K562 (cell line): ENCODE results near the gene ASIP. TPM values are rescaled to one million over a fixed set of nuclear protein-coding genes. Genes with fewer than 3 reads are reported as not detected.

Experiments used
- ARID2 ChIP-seq: fragments of 450-650 bp; IDR thresholded peaks from 2 replicates; pipeline ENCODE4 v1.6.1; 2017; ENCODE audit warnings: antibody characterized with exemption, mild to moderate bottlenecking
- EP400 ChIP-seq: fragments of 450-650 bp; IDR thresholded peaks from 2 replicates; pipeline ENCODE4 v1.6.1; 2017; ENCODE audit warnings: antibody characterized with exemption, mild to moderate bottlenecking, moderate library complexity
- MTA1 ChIP-seq: fragments of 450-650 bp; IDR thresholded peaks from 2 replicates; pipeline ENCODE4 v1.6.1; 2017; ENCODE audit warnings: borderline replicate concordance
- MXD1 ChIP-seq: fragments of 250-450 bp; sonication (Bioruptor Pico); IDR thresholded peaks from 2 replicates; pipeline ENCODE4 v1.8.0; 2021; ENCODE audit warnings: borderline replicate concordance, mild to moderate bottlenecking, moderate library complexity; ENCODE audit not compliant: poor library complexity, severe bottlenecking
- NCOA2 ChIP-seq, 2 experiments: fragments of 450-650 bp; IDR thresholded peaks; 2 replicates each; pipeline ENCODE4 v1.6.1; 2018; ENCODE audit warnings: mild to moderate bottlenecking in 2 of 2, moderate library complexity in 1 of 2; ENCODE audit not compliant: partially characterized antibody in 2 of 2
- PCBP1 ChIP-seq: fragments of 200-400 bp; formaldehyde crosslinking; IDR thresholded peaks from 2 replicates; pipeline ENCODE4 v1.6.1; 2018; ENCODE audit warnings: mild to moderate bottlenecking, low read depth, low read length; ENCODE audit not compliant: poor library complexity, severe bottlenecking
- POLR2H ChIP-seq: IDR thresholded peaks from 2 replicates; pipeline ENCODE4 v1.6.1; 2016; ENCODE audit warnings: missing genetic modification characterization, low read depth, mild to moderate bottlenecking, control low read depth, missing compliant biosample characterization, moderate library complexity
- PYGO2 ChIP-seq: fragments of 450-650 bp; IDR thresholded peaks from 2 replicates; pipeline ENCODE4 v1.6.1; 2016; ENCODE audit warnings: mild to moderate bottlenecking, missing genetic modification characterization, moderate library complexity, missing compliant biosample characterization
- SIN3B ChIP-seq: fragments of 450-650 bp; IDR thresholded peaks from 2 replicates; pipeline ENCODE4 v1.6.1; 2017; ENCODE audit warnings: low read depth, mild to moderate bottlenecking, moderate library complexity
- SNRNP70 ChIP-seq: fragments of 200-400 bp; formaldehyde crosslinking; optimal IDR thresholded peaks from 2 replicates; pipeline ENCODE3; 2017; ENCODE audit warnings: low read depth, low read length
- TFAP4 ChIP-seq: sonication (generic); formaldehyde crosslinking; IDR thresholded peaks from 2 replicates; pipeline ENCODE4 v1.8.0; 2022; ENCODE audit warnings: missing genetic modification reagents, mild to moderate bottlenecking, moderate library complexity, borderline replicate concordance
- ZNF165 ChIP-seq: fragments of 250-450 bp; sonication (Bioruptor Pico); IDR thresholded peaks from 2 replicates; pipeline ENCODE4 v1.4.0; 2020; ENCODE audit warnings: borderline replicate concordance
- ZNF175 ChIP-seq: fragments of 200-800 bp; sonication (Bioruptor generic); IDR thresholded peaks from 2 replicates; pipeline ENCODE4 v1.6.1; 2016; ENCODE audit warnings: low read depth, mild to moderate bottlenecking, missing genetic modification characterization, missing compliant biosample characterization
- ZNF408 ChIP-seq: fragments of 250-450 bp; sonication (Bioruptor Pico); IDR thresholded peaks from 2 replicates; pipeline ENCODE4 v1.4.0; 2020; ENCODE audit warnings: low read depth, mild to moderate bottlenecking, moderate library complexity
- ZNF79 ChIP-seq: fragments of 250-450 bp; sonication (Bioruptor Pico); IDR thresholded peaks from 2 replicates; pipeline ENCODE4 v1.4.0; 2020; ENCODE audit warnings: low read depth, mild to moderate bottlenecking, moderate library complexity
- ZSCAN32 ChIP-seq: fragments of 450-650 bp; formaldehyde crosslinking; IDR thresholded peaks from 2 replicates; pipeline ENCODE4 v1.4.0; 2020; ENCODE audit warnings: mild to moderate bottlenecking, moderate library complexity
- ZZZ3 ChIP-seq: fragments of 450-650 bp; IDR thresholded peaks from 2 replicates; pipeline ENCODE4 v1.6.1; 2016; ENCODE audit warnings: antibody characterized with exemption, mild to moderate bottlenecking, moderate library complexity
- polyA plus RNA-seq, 8 experiments: library from polyadenylated mRNA; depleted of rRNA in 4 of 8; stranded (reverse) in 5 of 8; unstranded in 3 of 8; fragments of >200 nt; fragmentation: Nextera tagmentation in 2 of 8; fragmentation: Illumina TruSeq in 1 of 8; extraction: Ambion mirVana in 2 of 8; extraction: Trizol in 1 of 8; gene quantifications; 2 replicates each; pipeline versions ENCODE4 v1.2.1 to v1.2.3, GENCODE V29; 2011 to 2014; ENCODE audit warnings: inconsistent platforms in 1 of 8, missing spikeins in 1 of 8
- total RNA-seq, 7 experiments: library from RNA; depleted of rRNA in 6 of 7; stranded (reverse); fragments of >200 nt in 6 of 7; fragmentation: Illumina TruSeq in 2 of 7; extraction: Trizol in 2 of 7; gene quantifications; 2 replicates each; pipeline versions ENCODE4 v1.2.1 to v1.2.3, GENCODE V29; 2011 to 2021; ENCODE audit warnings: low replicate concordance in 1 of 7
- TF ChIP-seq, protein P1 (sequence below): fragments of 450-650 bp; formaldehyde crosslinking; IDR thresholded peaks from 2 replicates; pipeline ENCODE4 v1.4.0; 2020; ENCODE audit warnings: mild to moderate bottlenecking, mixed read lengths
- TF ChIP-seq, protein P2 (sequence below): fragments of 250-450 bp; sonication (Bioruptor Pico); IDR thresholded peaks from 2 replicates; pipeline ENCODE4 v1.4.0; 2020; ENCODE audit warnings: mild to moderate bottlenecking, moderate library complexity
- TF ChIP-seq, protein P3 (sequence below): sonication (generic); formaldehyde crosslinking; IDR thresholded peaks from 2 replicates; pipeline ENCODE4 v1.8.0; 2022; ENCODE audit warnings: mild to moderate bottlenecking, missing genetic modification reagents

The ASIP gene
- total and polyA plus RNA-seq, 9 of the 15 experiments (the other 6 are each of a cell fraction or from before 2014, with no cell fraction given): not detected

GRCh38 chr20:34215711-34216381 is 25.4 kb upstream of the ASIP start (continued):
- no peak for TF ChIP-seq ZNF79 (CRISPR knock-in tag)
- no peak for TF ChIP-seq SIN3B
- TF ChIP-seq, protein P1, sequence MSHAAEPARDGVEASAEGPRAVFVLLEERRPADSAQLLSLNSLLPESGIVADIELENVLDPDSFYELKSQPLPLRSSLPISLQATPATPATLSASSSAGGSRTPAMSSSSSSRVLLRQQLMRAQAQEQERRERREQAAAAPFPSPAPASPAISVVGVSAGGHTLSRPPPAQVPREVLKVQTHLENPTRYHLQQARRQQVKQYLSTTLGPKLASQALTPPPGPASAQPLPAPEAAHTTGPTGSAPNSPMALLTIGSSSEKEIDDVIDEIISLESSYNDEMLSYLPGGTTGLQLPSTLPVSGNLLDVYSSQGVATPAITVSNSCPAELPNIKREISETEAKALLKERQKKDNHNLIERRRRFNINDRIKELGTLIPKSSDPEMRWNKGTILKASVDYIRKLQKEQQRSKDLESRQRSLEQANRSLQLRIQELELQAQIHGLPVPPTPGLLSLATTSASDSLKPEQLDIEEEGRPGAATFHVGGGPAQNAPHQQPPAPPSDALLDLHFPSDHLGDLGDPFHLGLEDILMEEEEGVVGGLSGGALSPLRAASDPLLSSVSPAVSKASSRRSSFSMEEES (CRISPR knock-in tag): no peak
- TF ChIP-seq, protein P2, sequence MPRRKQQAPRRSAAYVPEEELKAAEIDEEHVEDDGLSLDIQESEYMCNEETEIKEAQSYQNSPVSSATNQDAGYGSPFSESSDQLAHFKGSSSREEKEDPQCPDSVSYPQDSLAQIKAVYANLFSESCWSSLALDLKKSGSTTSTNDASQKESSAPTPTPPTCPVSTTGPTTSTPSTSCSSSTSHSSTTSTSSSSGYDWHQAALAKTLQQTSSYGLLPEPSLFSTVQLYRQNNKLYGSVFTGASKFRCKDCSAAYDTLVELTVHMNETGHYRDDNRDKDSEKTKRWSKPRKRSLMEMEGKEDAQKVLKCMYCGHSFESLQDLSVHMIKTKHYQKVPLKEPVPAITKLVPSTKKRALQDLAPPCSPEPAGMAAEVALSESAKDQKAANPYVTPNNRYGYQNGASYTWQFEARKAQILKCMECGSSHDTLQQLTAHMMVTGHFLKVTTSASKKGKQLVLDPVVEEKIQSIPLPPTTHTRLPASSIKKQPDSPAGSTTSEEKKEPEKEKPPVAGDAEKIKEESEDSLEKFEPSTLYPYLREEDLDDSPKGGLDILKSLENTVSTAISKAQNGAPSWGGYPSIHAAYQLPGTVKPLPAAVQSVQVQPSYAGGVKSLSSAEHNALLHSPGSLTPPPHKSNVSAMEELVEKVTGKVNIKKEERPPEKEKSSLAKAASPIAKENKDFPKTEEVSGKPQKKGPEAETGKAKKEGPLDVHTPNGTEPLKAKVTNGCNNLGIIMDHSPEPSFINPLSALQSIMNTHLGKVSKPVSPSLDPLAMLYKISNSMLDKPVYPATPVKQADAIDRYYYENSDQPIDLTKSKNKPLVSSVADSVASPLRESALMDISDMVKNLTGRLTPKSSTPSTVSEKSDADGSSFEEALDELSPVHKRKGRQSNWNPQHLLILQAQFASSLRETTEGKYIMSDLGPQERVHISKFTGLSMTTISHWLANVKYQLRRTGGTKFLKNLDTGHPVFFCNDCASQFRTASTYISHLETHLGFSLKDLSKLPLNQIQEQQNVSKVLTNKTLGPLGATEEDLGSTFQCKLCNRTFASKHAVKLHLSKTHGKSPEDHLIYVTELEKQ (CRISPR knock-in tag): no peak
- TF ChIP-seq, protein P3, sequence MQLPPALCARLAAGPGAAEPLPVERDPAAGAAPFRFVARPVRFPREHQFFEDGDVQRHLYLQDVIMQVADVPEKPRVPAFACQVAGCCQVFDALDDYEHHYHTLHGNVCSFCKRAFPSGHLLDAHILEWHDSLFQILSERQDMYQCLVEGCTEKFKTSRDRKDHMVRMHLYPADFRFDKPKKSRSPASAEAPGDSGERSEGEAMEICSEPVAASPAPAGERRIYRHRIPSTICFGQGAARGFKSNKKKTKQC (CRISPR knock-in tag): no peak
- TF ChIP-seq NCOA2 (IDR thresholded peaks at IDR 0.05; ENCODE audit: partially characterized antibody in 2 of 2): no peak
- no peak for TF ChIP-seq ZZZ3
- TF ChIP-seq MTA1: no peak
- no peak for TF ChIP-seq ZSCAN32 (CRISPR knock-in tag)
- TF ChIP-seq ARID2: no peak
- TF ChIP-seq PCBP1: peak; percentile 36
- TF ChIP-seq TFAP4 (CRISPR knock-in tag): peak; percentile 58; the same call in 1 of the 2 replicates
- no peak for TF ChIP-seq MXD1
- no peak for TF ChIP-seq ZNF175 (CRISPR knock-in tag)
- no peak for TF ChIP-seq ZNF165
- TF ChIP-seq POLR2H (tag): no peak
- TF ChIP-seq SNRNP70: no peak
- TF ChIP-seq ZNF408 (CRISPR knock-in tag): no peak
- TF ChIP-seq EP400: 0 out of 2 replicates have a peak, but pooled peaks have one; percentile 30
- no peak for TF ChIP-seq PYGO2 (tag)
